ENCODE results near the gene PEX14. TPM values are rescaled to one million over a fixed set of nuclear protein-coding genes. Genes with fewer than 3 reads are reported as not detected.

The PEX14 gene
- polyA plus RNA-seq, 2 donors = 15.4 to 15.7 TPM

GRCh38 chr1:10569531-10569930 is 94.8 kb downstream of the PEX14 start:
- Histone ChIP-seq H3K27me3 (ENCODE audit: control insufficient read depth in 1 of 2, insufficient read depth in 2 of 2, low read length in 2 of 2) (no peaks in the 10 kb centered on the region), H3K4me1 (ENCODE audit: control insufficient read depth in 2 of 2, insufficient read depth in 2 of 2, low read length in 1 of 2) (no peaks in the 10 kb centered on the region), H3K36me3 (ENCODE audit: control insufficient read depth in 2 of 2, insufficient read depth in 2 of 2, low read length in 1 of 2) (no peaks in the 10 kb centered on the region), H3K9me3 (ENCODE audit: control insufficient read depth in 2 of 2, insufficient read depth in 1 of 2, low read depth in 1 of 2, low read length in 1 of 2) (no peaks in the 10 kb centered on the region), H3K4me3 (ENCODE audit: low read depth in 1 of 2, low read length in 2 of 2) (no peak overlapping the region), H3K27ac (ENCODE audit: low read depth in 2 of 2, low read length in 1 of 2) (no peak overlapping the region)
- 97 to 100% methylated on average over 1 of the region's 1 CpG for WGBS, 2 donors

- 45 to 58% methylated on average over 1 of the region's 1 CpG for WGBS, 2 donors
- H3K27ac ChIP-seq (ENCODE audit: low read depth in 2 of 2, low read length in 1 of 2) = no peak overlapping the region
- H3K9me3 ChIP-seq (ENCODE audit: control insufficient read depth in 2 of 2, insufficient read depth in 1 of 2, low read depth in 1 of 2, low read length in 1 of 2) = no peaks in the 10 kb centered on the region
These were observed 100.9 kb downstream of the PEX14 start for GRCh38 chr1:10575616-10576015.

DNA sequence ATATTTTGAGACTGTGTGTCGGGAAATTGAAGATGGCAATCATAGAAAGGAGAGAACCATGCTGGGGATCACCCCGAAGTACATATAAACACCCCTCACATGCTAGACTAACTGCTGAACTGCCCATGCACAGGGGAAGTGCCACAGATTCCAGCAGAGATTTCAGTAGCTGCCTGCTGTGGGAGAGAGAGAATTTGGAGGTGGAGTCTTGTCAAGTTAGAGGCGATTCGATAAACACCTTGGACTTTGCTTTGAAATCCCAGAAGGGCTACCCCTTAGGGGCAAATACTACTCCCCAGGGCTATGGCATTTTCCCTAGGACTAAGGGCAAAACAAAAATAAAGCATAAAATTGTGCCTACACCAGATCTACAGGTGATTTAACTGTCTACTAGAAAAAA is 103.3 kb downstream of the PEX14 start:
- Histone ChIP-seq H3K27ac (ENCODE audit: low read depth in 2 of 2, low read length in 1 of 2) (no peak overlapping the region), H3K36me3 (ENCODE audit: control insufficient read depth in 2 of 2, insufficient read depth in 2 of 2, low read length in 1 of 2) (peaks cover 0 to 2% of the 10 kb centered on the region in 2 donors), H3K27me3 (ENCODE audit: control insufficient read depth in 1 of 2, insufficient read depth in 2 of 2, low read length in 2 of 2) (no peaks in the 10 kb centered on the region), H3K4me3 (ENCODE audit: low read depth in 1 of 2, low read length in 2 of 2) (no peak overlapping the region), H3K9me3 (ENCODE audit: control insufficient read depth in 2 of 2, insufficient read depth in 1 of 2, low read depth in 1 of 2, low read length in 1 of 2) (no peaks in the 10 kb centered on the region), H3K4me1 (ENCODE audit: control insufficient read depth in 2 of 2, insufficient read depth in 2 of 2, low read length in 1 of 2) (no peaks in the 10 kb centered on the region)
- WGBS, 2 donors = 77 to 88% methylated on average over 4 of the region's 4 CpGs

More at GRCh38 chr1:10575616-10576015, 100.9 kb downstream of the PEX14 start:
- Histone ChIP-seq H3K27me3 (ENCODE audit: control insufficient read depth in 1 of 2, insufficient read depth in 2 of 2, low read length in 2 of 2) (no peaks in the 10 kb centered on the region), H3K4me1 (ENCODE audit: control insufficient read depth in 2 of 2, insufficient read depth in 2 of 2, low read length in 1 of 2) (no peaks in the 10 kb centered on the region), H3K4me3 (ENCODE audit: low read depth in 1 of 2, low read length in 2 of 2) (no peak overlapping the region), H3K36me3 (ENCODE audit: control insufficient read depth in 2 of 2, insufficient read depth in 2 of 2, low read length in 1 of 2) (peaks cover 0 to 2% of the 10 kb centered on the region in 2 donors)

DNA sequence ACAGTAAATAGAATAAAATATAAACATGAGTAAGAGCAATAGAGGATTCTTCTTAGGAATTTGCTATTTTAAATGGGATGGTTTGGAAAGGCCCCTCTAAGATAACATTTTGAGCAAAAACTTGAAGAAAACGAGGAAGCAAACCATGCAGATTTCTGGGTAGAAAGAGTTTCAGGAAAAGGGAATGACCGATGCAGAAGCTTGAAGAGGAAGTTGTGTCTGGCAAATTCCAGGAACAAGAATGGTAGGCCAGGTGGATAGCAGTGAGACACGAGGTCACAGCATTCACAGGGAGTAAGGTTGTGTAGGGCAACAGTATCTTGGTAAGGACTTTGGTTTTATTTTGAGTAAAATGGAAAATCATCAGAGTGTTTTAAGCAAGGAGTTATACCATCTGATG is 108.9 kb downstream of the PEX14 start:
- no peaks in the 10 kb centered on the region for H3K4me1 ChIP-seq (ENCODE audit: control insufficient read depth in 2 of 2, insufficient read depth in 2 of 2, low read length in 1 of 2)
- H3K27ac ChIP-seq (ENCODE audit: low read depth in 2 of 2, low read length in 1 of 2) = no peak overlapping the region
- H3K36me3 ChIP-seq (ENCODE audit: control insufficient read depth in 2 of 2, insufficient read depth in 2 of 2, low read length in 1 of 2) = no peaks in the 10 kb centered on the region
- WGBS, 2 donors = 51 to 85% methylated on average over 3 of the region's 3 CpGs
- no peaks in the 10 kb centered on the region for H3K27me3 ChIP-seq (ENCODE audit: control insufficient read depth in 1 of 2, insufficient read depth in 2 of 2, low read length in 2 of 2)
- no peak overlapping the region for H3K4me3 ChIP-seq (ENCODE audit: low read depth in 1 of 2, low read length in 2 of 2)
- no peaks in the 10 kb centered on the region for H3K9me3 ChIP-seq (ENCODE audit: control insufficient read depth in 2 of 2, insufficient read depth in 1 of 2, low read depth in 1 of 2, low read length in 1 of 2)

GRCh38 chr1:10585242-10585641 is 110.5 kb downstream of the PEX14 start:
- WGBS, 2 donors = 85 to 88% methylated on average over 1 of the region's 1 CpG
- H3K27ac ChIP-seq (ENCODE audit: low read depth in 2 of 2, low read length in 1 of 2) = no peak overlapping the region

GRCh38 chr1:10586125-10586524 is 111.4 kb downstream of the PEX14 start:
- WGBS, 2 donors = 82 to 88% methylated on average over 5 of the region's 5 CpGs

More at GRCh38 chr1:10585242-10585641, 110.5 kb downstream of the PEX14 start:
- Histone ChIP-seq H3K4me1 (ENCODE audit: control insufficient read depth in 2 of 2, insufficient read depth in 2 of 2, low read length in 1 of 2) (no peaks in the 10 kb centered on the region), H3K36me3 (ENCODE audit: control insufficient read depth in 2 of 2, insufficient read depth in 2 of 2, low read length in 1 of 2) (no peaks in the 10 kb centered on the region), H3K27me3 (ENCODE audit: control insufficient read depth in 1 of 2, insufficient read depth in 2 of 2, low read length in 2 of 2) (no peaks in the 10 kb centered on the region), H3K9me3 (ENCODE audit: control insufficient read depth in 2 of 2, insufficient read depth in 1 of 2, low read depth in 1 of 2, low read length in 1 of 2) (no peaks in the 10 kb centered on the region), H3K4me3 (ENCODE audit: low read depth in 1 of 2, low read length in 2 of 2) (no peak overlapping the region)

DNA sequence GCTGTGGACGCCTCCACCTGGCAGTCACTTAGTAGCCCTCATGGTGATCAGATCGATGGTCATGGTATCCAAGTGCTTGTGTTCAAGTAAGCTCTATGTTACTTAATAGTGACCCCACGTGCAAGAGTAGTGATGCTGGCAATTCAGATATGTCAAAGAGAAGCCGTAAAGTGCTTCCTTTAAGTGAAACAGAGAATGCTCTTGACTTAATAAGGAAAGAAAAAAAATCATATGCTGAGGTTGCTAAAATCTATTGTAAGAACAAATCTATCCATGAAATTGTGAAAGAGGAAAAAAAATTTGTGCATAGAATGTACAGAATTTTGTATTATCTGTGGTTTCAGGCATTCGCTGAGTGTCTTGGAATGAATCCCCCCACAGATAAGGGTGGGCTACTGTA is 113.9 kb downstream of the PEX14 start:
- no peak overlapping the region for H3K27ac ChIP-seq (ENCODE audit: low read depth in 2 of 2, low read length in 1 of 2)
- 96 to 97% methylated on average over 5 of the region's 5 CpGs for WGBS, 2 donors
- no peaks in the 10 kb centered on the region for H3K27me3 ChIP-seq (ENCODE audit: control insufficient read depth in 1 of 2, insufficient read depth in 2 of 2, low read length in 2 of 2)
- no peaks in the 10 kb centered on the region for H3K36me3 ChIP-seq (ENCODE audit: control insufficient read depth in 2 of 2, insufficient read depth in 2 of 2, low read length in 1 of 2)
- no peak overlapping the region for H3K4me3 ChIP-seq (ENCODE audit: low read depth in 1 of 2, low read length in 2 of 2)
- no peaks in the 10 kb centered on the region for H3K4me1 ChIP-seq (ENCODE audit: control insufficient read depth in 2 of 2, insufficient read depth in 2 of 2, low read length in 1 of 2)
- no peaks in the 10 kb centered on the region for H3K9me3 ChIP-seq (ENCODE audit: control insufficient read depth in 2 of 2, insufficient read depth in 1 of 2, low read depth in 1 of 2, low read length in 1 of 2)

More at GRCh38 chr1:10586125-10586524, 111.4 kb downstream of the PEX14 start:
- Histone ChIP-seq H3K4me1 (ENCODE audit: control insufficient read depth in 2 of 2, insufficient read depth in 2 of 2, low read length in 1 of 2) (no peaks in the 10 kb centered on the region), H3K27me3 (ENCODE audit: control insufficient read depth in 1 of 2, insufficient read depth in 2 of 2, low read length in 2 of 2) (no peaks in the 10 kb centered on the region), H3K36me3 (ENCODE audit: control insufficient read depth in 2 of 2, insufficient read depth in 2 of 2, low read length in 1 of 2) (no peaks in the 10 kb centered on the region), H3K27ac (ENCODE audit: low read depth in 2 of 2, low read length in 1 of 2) (no peak overlapping the region), H3K4me3 (ENCODE audit: low read depth in 1 of 2, low read length in 2 of 2) (no peak overlapping the region), H3K9me3 (ENCODE audit: control insufficient read depth in 2 of 2, insufficient read depth in 1 of 2, low read depth in 1 of 2, low read length in 1 of 2) (no peaks in the 10 kb centered on the region)

DNA sequence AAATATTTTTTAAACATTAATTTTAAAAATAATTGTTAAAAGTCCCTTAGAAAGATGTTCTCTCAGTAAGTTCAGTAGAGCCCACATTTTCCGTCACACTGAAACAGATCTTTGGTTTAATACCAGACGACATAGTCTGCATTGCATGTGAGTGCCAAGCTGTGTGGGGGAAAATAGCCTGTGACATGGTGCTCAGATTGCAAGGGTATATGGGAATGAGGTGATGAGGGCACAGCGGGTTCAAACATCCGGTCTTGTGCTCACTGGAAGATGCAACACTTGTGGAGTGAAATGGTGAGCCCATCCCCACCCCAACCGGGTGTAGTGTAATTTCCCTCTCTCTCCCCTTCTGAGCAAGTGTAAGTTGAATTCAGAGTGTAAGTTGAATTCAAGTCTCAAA is 114.3 kb downstream of the PEX14 start:
- H3K9me3 ChIP-seq (ENCODE audit: control insufficient read depth in 2 of 2, insufficient read depth in 1 of 2, low read depth in 1 of 2, low read length in 1 of 2) = no peaks in the 10 kb centered on the region
- H3K27me3 ChIP-seq (ENCODE audit: control insufficient read depth in 1 of 2, insufficient read depth in 2 of 2, low read length in 2 of 2) = no peaks in the 10 kb centered on the region
- no peaks in the 10 kb centered on the region for H3K4me1 ChIP-seq (ENCODE audit: control insufficient read depth in 2 of 2, insufficient read depth in 2 of 2, low read length in 1 of 2)
- no peak overlapping the region for H3K27ac ChIP-seq (ENCODE audit: low read depth in 2 of 2, low read length in 1 of 2)
- WGBS, 2 donors = 92 to 94% methylated on average over 5 of the region's 5 CpGs
- H3K4me3 ChIP-seq (ENCODE audit: low read depth in 1 of 2, low read length in 2 of 2) = no peak overlapping the region
- no peaks in the 10 kb centered on the region for H3K36me3 ChIP-seq (ENCODE audit: control insufficient read depth in 2 of 2, insufficient read depth in 2 of 2, low read length in 1 of 2)

DNA sequence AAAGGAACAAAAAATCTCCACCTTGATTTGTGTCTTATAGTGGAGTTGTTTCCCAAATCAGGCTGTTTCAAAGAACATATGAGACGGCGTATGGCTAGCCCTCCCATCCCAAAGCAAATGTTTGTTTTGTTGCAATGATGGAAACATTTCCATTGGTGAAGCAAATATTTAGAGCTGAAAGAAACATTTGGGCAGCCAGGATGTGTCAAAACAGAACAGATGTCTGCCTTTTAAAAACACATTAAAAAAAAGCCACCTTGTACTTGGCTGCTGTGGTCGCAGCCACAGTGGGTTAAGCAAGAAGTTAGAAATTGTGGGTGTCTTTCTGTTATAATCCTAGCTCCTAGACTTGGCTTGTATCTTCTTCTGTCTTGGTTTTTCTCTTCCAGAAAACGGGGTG is 116.3 kb downstream of the PEX14 start:
- WGBS, 2 donors = 56 to 62% methylated on average over 4 of the region's 4 CpGs
- no peaks in the 10 kb centered on the region for H3K27me3 ChIP-seq (ENCODE audit: control insufficient read depth in 1 of 2, insufficient read depth in 2 of 2, low read length in 2 of 2)

GRCh38 chr1:10592373-10592772 is 117.6 kb downstream of the PEX14 start:
- H3K27me3 ChIP-seq (ENCODE audit: control insufficient read depth in 1 of 2, insufficient read depth in 2 of 2, low read length in 2 of 2) = no peaks in the 10 kb centered on the region
- H3K36me3 ChIP-seq (ENCODE audit: control insufficient read depth in 2 of 2, insufficient read depth in 2 of 2, low read length in 1 of 2) = no peaks in the 10 kb centered on the region
- H3K27ac ChIP-seq (ENCODE audit: low read depth in 2 of 2, low read length in 1 of 2) = no peak overlapping the region
- peaks cover 0 to 5% of the 10 kb centered on the region in 2 donors for H3K4me1 ChIP-seq (ENCODE audit: control insufficient read depth in 2 of 2, insufficient read depth in 2 of 2, low read length in 1 of 2)
- 66 to 70% methylated on average over 5 of the region's 5 CpGs for WGBS, 2 donors
- no peaks in the 10 kb centered on the region for H3K9me3 ChIP-seq (ENCODE audit: control insufficient read depth in 2 of 2, insufficient read depth in 1 of 2, low read depth in 1 of 2, low read length in 1 of 2)
- no peak overlapping the region for H3K4me3 ChIP-seq (ENCODE audit: low read depth in 1 of 2, low read length in 2 of 2)

More for the DNA sequence above, 116.3 kb downstream of the PEX14 start:
- Histone ChIP-seq H3K4me3 (ENCODE audit: low read depth in 1 of 2, low read length in 2 of 2) (no peak overlapping the region), H3K4me1 (ENCODE audit: control insufficient read depth in 2 of 2, insufficient read depth in 2 of 2, low read length in 1 of 2) (peaks cover 0 to 3% of the 10 kb centered on the region in 2 donors), H3K9me3 (ENCODE audit: control insufficient read depth in 2 of 2, insufficient read depth in 1 of 2, low read depth in 1 of 2, low read length in 1 of 2) (no peaks in the 10 kb centered on the region), H3K27ac (ENCODE audit: low read depth in 2 of 2, low read length in 1 of 2) (no peak overlapping the region), H3K36me3 (ENCODE audit: control insufficient read depth in 2 of 2, insufficient read depth in 2 of 2, low read length in 1 of 2) (no peaks in the 10 kb centered on the region)
